Activated CD8-positive, alpha-beta memory T cell treated with anti-CD3 and anti-CD28 coated beads for 36 hours (primary cell): Measurements from ENCODE around the gene PTPRN2. TPM values are rescaled to one million over a fixed set of nuclear protein-coding genes. Genes with fewer than 3 reads are reported as not detected.

ENCODE experiments used
- CTCF ChIA-PET: fragments of 350-600 bp; sonication (Branson Sonifier 250); formaldehyde crosslinking; loops from one replicate; lab custom pipeline; 2021; ENCODE audit warnings: antibody characterized with exemption; lab: Charles Lee
- POLR2A ChIA-PET: fragments of 350-600 bp; sonication (Branson Sonifier 250); formaldehyde crosslinking; loops from one replicate; lab custom pipeline; 2021; ENCODE audit warnings: antibody characterized with exemption; lab: Charles Lee
- total RNA-seq, 2 experiments: library from RNA; stranded (reverse); gene quantifications; one replicate each; pipeline ENCODE4 v1.2.3, GENCODE V29; 2021

The PTPRN2 gene
- total RNA-seq, 2 experiments from 2014 or later = 0.36 to 0.44 TPM

- CTCF ChIA-PET = no interaction called here
- POLR2A ChIA-PET = no interaction called here
Observed at GRCh38 chr7:158372400-158373342, 215.0 kb downstream of the PTPRN2 start.

- ChIA-PET POLR2A (no interaction called here), CTCF (no interaction called here)
Observed at GRCh38 chr7:158371856-158372255, 215.8 kb downstream of the PTPRN2 start.

GRCh38 chr7:158369866-158370265, 217.8 kb downstream of the PTPRN2 start:
- ChIA-PET POLR2A (no interaction called here), CTCF (no interaction called here)

- POLR2A ChIA-PET = no interaction called here
Observed at GRCh38 chr7:158369290-158369689, 218.3 kb downstream of the PTPRN2 start.

GRCh38 chr7:158368449-158368848, 219.2 kb downstream of the PTPRN2 start:
- ChIA-PET POLR2A (no interaction called here), CTCF (no interaction called here)

More at GRCh38 chr7:158369290-158369689, 218.3 kb downstream of the PTPRN2 start:
- CTCF ChIA-PET = no interaction called here

GRCh38 chr7:158367634-158367982, 220.0 kb downstream of the PTPRN2 start:
- ChIA-PET CTCF (no interaction called here), POLR2A (no interaction called here)

- POLR2A ChIA-PET = no interaction called here
- CTCF ChIA-PET = no interaction called here
Observed at GRCh38 chr7:158366916-158367633, 220.5 kb downstream of the PTPRN2 start.

GRCh38 chr7:158366346-158366745, 221.3 kb downstream of the PTPRN2 start:
- CTCF ChIA-PET = no interaction called here
- POLR2A ChIA-PET = no interaction called here

- CTCF ChIA-PET = no interaction called here
- POLR2A ChIA-PET = no interaction called here
Observed at GRCh38 chr7:158365267-158365666, 222.4 kb downstream of the PTPRN2 start.

GRCh38 chr7:158364451-158364850, 223.2 kb downstream of the PTPRN2 start:
- ChIA-PET POLR2A (no interaction called here), CTCF (no interaction called here)

- CTCF ChIA-PET = no interaction called here
Observed at GRCh38 chr7:158362912-158363905, 224.4 kb downstream of the PTPRN2 start.

GRCh38 chr7:158362001-158362400, 225.6 kb downstream of the PTPRN2 start:
- ChIA-PET CTCF (no interaction called here), POLR2A (no interaction called here)

More at GRCh38 chr7:158362912-158363905, 224.4 kb downstream of the PTPRN2 start:
- POLR2A ChIA-PET = no interaction called here

GRCh38 chr7:158361326-158361946, 226.2 kb downstream of the PTPRN2 start:
- POLR2A ChIA-PET = no interaction called here
- CTCF ChIA-PET = no interaction called here

GRCh38 chr7:158358926-158359645, 228.5 kb downstream of the PTPRN2 start:
- POLR2A ChIA-PET = no interaction called here
- CTCF ChIA-PET = no interaction called here

GRCh38 chr7:158357898-158358821, 229.5 kb downstream of the PTPRN2 start:
- POLR2A ChIA-PET = no interaction called here
- CTCF ChIA-PET = no interaction called here

- CTCF ChIA-PET = no interaction called here
- POLR2A ChIA-PET = no interaction called here
Observed at GRCh38 chr7:158357106-158357897, 230.3 kb downstream of the PTPRN2 start.

- POLR2A ChIA-PET = no interaction called here
- CTCF ChIA-PET = no interaction called here
Observed at GRCh38 chr7:158356454-158356853, 231.2 kb downstream of the PTPRN2 start.
